SK-N-SH treated with all-trans-retinoic acid at 6 μM for 48 hours (cell line): ENCODE measurements around the gene SPINK6.

ENCODE experiments used
- ATAC-seq: fragments of 200-7000 bp; cut with Tn5 transposase; 3 replicates; pipeline ENCODE4 v1.9.1; 2020; ENCODE audit warnings: mild to moderate bottlenecking, moderate library complexity
- ARNTL ChIP-seq: fragments of 450-650 bp; formaldehyde crosslinking; IDR thresholded peaks from 2 replicates; pipeline ENCODE4 v1.5.0; 2020; ENCODE audit warnings: low read depth, mild to moderate bottlenecking, moderate library complexity, borderline replicate concordance
- BACH2 ChIP-seq: fragments of 250-450 bp; sonication (Bioruptor Pico); IDR thresholded peaks from 2 replicates; pipeline ENCODE4 v1.9.0; 2021; ENCODE audit warnings: mild to moderate bottlenecking, borderline replicate concordance
- CREB5 ChIP-seq: fragments of 250-450 bp; sonication (Bioruptor Pico); IDR thresholded peaks from 2 replicates; pipeline ENCODE4 v1.5.1; 2020; ENCODE audit warnings: low read depth, mild to moderate bottlenecking, moderate library complexity
- CSDC2 ChIP-seq: fragments of 250-450 bp; sonication (Bioruptor Pico); IDR thresholded peaks from 2 replicates; pipeline ENCODE4 v1.5.0; 2020; ENCODE audit warnings: mild to moderate bottlenecking, moderate library complexity
- CSRNP3 ChIP-seq: fragments of 250-450 bp; sonication (Bioruptor Pico); IDR thresholded peaks from 2 replicates; pipeline ENCODE4 v1.5.1; 2021; ENCODE audit warnings: mild to moderate bottlenecking, moderate library complexity
- ESRRG ChIP-seq: fragments of 250-450 bp; sonication (Bioruptor Pico); IDR thresholded peaks from 2 replicates; pipeline ENCODE4 v1.6.1; 2021; ENCODE audit warnings: mild to moderate bottlenecking
- GLIS3 ChIP-seq: fragments of 250-450 bp; sonication (Bioruptor Pico); IDR thresholded peaks from 2 replicates; pipeline ENCODE4 v1.5.0; 2020; ENCODE audit warnings: mild to moderate bottlenecking, moderate library complexity
- ISL1 ChIP-seq: fragments of 250-450 bp; sonication (Bioruptor Pico); IDR thresholded peaks from 2 replicates; pipeline ENCODE4 v2.1.2; 2022; ENCODE audit warnings: mild to moderate bottlenecking, moderate library complexity
- OSR1 ChIP-seq: fragments of 250-450 bp; sonication (Bioruptor Pico); IDR thresholded peaks from 2 replicates; pipeline ENCODE4 v1.8.0; 2022; ENCODE audit warnings: moderate library complexity, mild to moderate bottlenecking, inconsistent platforms
- PATZ1 ChIP-seq: fragments of 250-450 bp; sonication (Bioruptor Pico); IDR thresholded peaks from 2 replicates; pipeline ENCODE4 v1.8.0; 2020; ENCODE audit warnings: mild to moderate bottlenecking, moderate library complexity, borderline replicate concordance
- POU6F1 ChIP-seq: fragments of 250-450 bp; sonication (Bioruptor Pico); IDR thresholded peaks from 2 replicates; pipeline ENCODE4 v1.8.0; 2021; ENCODE audit warnings: low read depth, mild to moderate bottlenecking, moderate library complexity, borderline replicate concordance
- PPARA ChIP-seq: fragments of 250-450 bp; sonication (Bioruptor Pico); IDR thresholded peaks from 2 replicates; pipeline ENCODE4 v1.5.0; 2020; ENCODE audit warnings: mild to moderate bottlenecking, borderline replicate concordance
- RARB ChIP-seq: fragments of 250-450 bp; sonication (Bioruptor Pico); IDR thresholded peaks from 2 replicates; pipeline ENCODE4 v1.8.0; 2021; ENCODE audit warnings: mild to moderate bottlenecking, moderate library complexity
- SNAI2 ChIP-seq: fragments of 250-450 bp; sonication (Bioruptor Pico); IDR thresholded peaks from 2 replicates; pipeline ENCODE4 v1.5.0; 2020; ENCODE audit warnings: mild to moderate bottlenecking, moderate library complexity
- TCF4 ChIP-seq: fragments of 250-450 bp; sonication (Bioruptor Pico); IDR thresholded peaks from 2 replicates; pipeline ENCODE4 v1.8.0; 2021; ENCODE audit warnings: mild to moderate bottlenecking, moderate library complexity, borderline replicate concordance
- TOX ChIP-seq: fragments of 250-450 bp; sonication (Bioruptor Pico); IDR thresholded peaks from 2 replicates; pipeline ENCODE4 v1.8.0; 2021; ENCODE audit warnings: mild to moderate bottlenecking, moderate library complexity, borderline replicate concordance
- ZC3H10 ChIP-seq: fragments of 250-450 bp; sonication (Bioruptor Pico); IDR thresholded peaks from 2 replicates; pipeline ENCODE4 v1.5.1; 2021; ENCODE audit warnings: mild to moderate bottlenecking, moderate library complexity
- ZFP3 ChIP-seq: fragments of 250-450 bp; sonication (Bioruptor Pico); IDR thresholded peaks from 2 replicates; pipeline ENCODE4 v1.5.0; 2020; ENCODE audit warnings: mild to moderate bottlenecking, moderate library complexity
- ZFP30 ChIP-seq: fragments of 450-650 bp; formaldehyde crosslinking; IDR thresholded peaks from 2 replicates; pipeline ENCODE4 v1.5.0; 2022; ENCODE audit warnings: mild to moderate bottlenecking, moderate library complexity
- ZNF565 ChIP-seq: fragments of 450-650 bp; formaldehyde crosslinking; conservative IDR thresholded peaks from 2 replicates; pipeline ENCODE4 v1.5.0; 2020; ENCODE audit warnings: low read depth, mild to moderate bottlenecking, moderate library complexity
- ZNF70 ChIP-seq: fragments of 450-650 bp; formaldehyde crosslinking; IDR thresholded peaks from 2 replicates; pipeline ENCODE4 v1.5.0; 2020; ENCODE audit warnings: mild to moderate bottlenecking, moderate library complexity
- ZNF8 ChIP-seq: fragments of 450-650 bp; formaldehyde crosslinking; IDR thresholded peaks from 2 replicates; pipeline ENCODE4 v1.5.0; 2020; ENCODE audit warnings: mild to moderate bottlenecking, moderate library complexity

Gene SPINK6

GRCh38 chr5:148237785-148238417 is 35.1 kb downstream of the SPINK6 start (continued):
- no peak for TF ChIP-seq OSR1
- no peak for TF ChIP-seq ZNF70 (CRISPR knock-in tag)
- 0 out of 2 replicates have a peak, but pooled peaks have one; percentile 12 for TF ChIP-seq TCF4 (CRISPR knock-in tag)
- peak; percentile 60; the same call in 1 of the 2 replicates for TF ChIP-seq SNAI2 (CRISPR knock-in tag)
- TF ChIP-seq ZC3H10 (CRISPR knock-in tag) = no peak
- no peak for TF ChIP-seq ZFP30
- TF ChIP-seq CSDC2 = no peak

- ATAC-seq = no peak
Observed at GRCh38 chr5:148238418-148238794, 35.6 kb downstream of the SPINK6 start, which contains the start of gene MARCOL. Gene MARCOL, plus strand, starts transcription at chr5:148238525. Its CDS starts 73 bp downstream, at chr5:148238598.

GRCh38 chr5:148248894-148249293 is 46.1 kb downstream of the SPINK6 start:
- no peak for ATAC-seq
- TF ChIP-seq CSRNP3 (CRISPR knock-in tag) (no peak), ARNTL (CRISPR knock-in tag) (no peak), ZC3H10 (CRISPR knock-in tag) (no peak), ZNF70 (CRISPR knock-in tag) (no peak), ZNF565 (CRISPR knock-in tag) (no peak), CSDC2 (no peak), ZFP3 (CRISPR knock-in tag) (no peak), BACH2 (CRISPR knock-in tag) (no peak), ZNF8 (CRISPR knock-in tag) (no peak), PPARA (CRISPR knock-in tag) (no peak), GLIS3 (CRISPR knock-in tag) (no peak)

More at GRCh38 chr5:148238418-148238794, 35.6 kb downstream of the SPINK6 start, which contains the start of gene MARCOL:
- TF ChIP-seq ZFP30 (no peak), OSR1 (no peak), TOX (CRISPR knock-in tag) (no peak), ARNTL (CRISPR knock-in tag) (no peak), SNAI2 (CRISPR knock-in tag) (no peak), ESRRG (CRISPR knock-in tag) (no peak), ZC3H10 (CRISPR knock-in tag) (no peak), GLIS3 (CRISPR knock-in tag) (no peak), BACH2 (CRISPR knock-in tag) (no peak), CREB5 (CRISPR knock-in tag) (no peak), RARB (CRISPR knock-in tag) (no peak), ZFP3 (CRISPR knock-in tag) (no peak), PATZ1 (CRISPR knock-in tag) (no peak), POU6F1 (CRISPR knock-in tag) (no peak), ZNF70 (CRISPR knock-in tag) (no peak), ISL1 (no peak), CSRNP3 (CRISPR knock-in tag) (no peak), ZNF8 (CRISPR knock-in tag) (no peak), PPARA (CRISPR knock-in tag) (no peak), ZNF565 (CRISPR knock-in tag) (no peak)
